Measurements from ENCODE around the gene MYCBPAP. TPM values are rescaled to one million over a fixed set of nuclear protein-coding genes. Genes with fewer than 3 reads are reported as not detected.

Gene MYCBPAP
- total RNA-seq, 1 experiment from 2014 or later: 1.5 TPM

DNA sequence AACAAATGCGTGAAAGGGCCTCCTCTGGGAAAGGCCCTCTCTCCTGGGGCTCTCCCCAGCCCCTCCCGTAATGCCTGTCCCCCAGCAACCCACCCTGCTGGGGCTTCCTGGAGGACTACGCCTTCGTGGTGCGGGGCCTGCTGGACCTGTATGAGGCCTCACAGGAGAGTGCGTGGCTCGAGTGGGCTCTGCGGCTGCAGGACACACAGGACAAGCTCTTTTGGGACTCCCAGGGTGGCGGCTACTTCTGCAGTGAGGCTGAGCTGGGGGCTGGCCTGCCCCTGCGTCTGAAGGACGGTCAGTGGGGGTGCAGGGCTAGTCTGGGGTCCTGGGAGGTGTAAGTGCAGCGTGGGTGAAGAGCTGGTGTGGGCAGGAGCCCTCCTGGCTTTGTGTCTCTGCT, 43.6 kb downstream of the MYCBPAP start:
- no peak for DNase-seq (ENCODE audit: low read depth)

DNA sequence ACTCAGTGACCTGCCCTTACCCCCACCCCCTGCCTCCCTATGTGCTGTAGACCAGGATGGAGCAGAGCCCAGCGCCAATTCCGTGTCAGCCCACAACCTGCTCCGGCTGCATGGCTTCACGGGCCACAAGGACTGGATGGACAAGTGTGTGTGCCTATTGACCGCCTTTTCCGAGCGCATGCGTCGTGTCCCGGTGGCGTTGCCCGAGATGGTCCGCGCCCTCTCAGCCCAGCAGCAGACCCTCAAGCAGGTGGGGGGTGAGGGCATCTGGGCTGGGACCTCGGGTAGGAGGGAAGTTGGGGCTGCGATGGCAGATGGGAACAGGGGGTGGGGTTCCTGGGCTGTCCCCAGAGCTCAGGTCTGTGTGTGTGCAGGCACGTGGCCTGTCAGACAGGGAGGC, 46.0 kb downstream of the MYCBPAP start:
- DNase-seq (ENCODE audit: low read depth): no peak

GRCh38 chr17:50556803-50557202, 48.6 kb downstream of the MYCBPAP start:
- no peak for DNase-seq (ENCODE audit: low read depth)

GRCh38 chr17:50557630-50558029, 49.4 kb downstream of the MYCBPAP start:
- no peak for DNase-seq (ENCODE audit: low read depth)

GRCh38 chr17:50558091-50558490, 49.9 kb downstream of the MYCBPAP start:
- no peak for DNase-seq (ENCODE audit: low read depth)

DNA sequence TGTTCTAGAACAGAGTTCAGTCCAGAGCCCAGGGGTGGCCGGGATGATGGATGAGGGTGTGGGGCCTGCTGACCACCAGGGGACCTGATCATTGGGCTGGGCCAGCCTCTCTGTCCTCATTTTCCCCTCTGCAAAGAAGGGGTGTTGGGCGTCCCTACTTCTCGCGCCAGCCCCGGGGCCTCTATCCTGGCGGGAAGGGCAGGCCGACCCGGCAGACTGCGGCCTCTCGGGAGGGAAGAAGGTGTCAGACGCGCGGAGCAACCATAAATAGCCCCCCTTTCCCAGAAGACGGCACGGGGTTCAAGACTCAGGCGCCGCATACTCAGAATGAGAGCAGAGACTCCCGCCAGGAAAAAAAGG, 50.3 kb downstream of the MYCBPAP start:
- DNase-seq (ENCODE audit: low read depth): no peak

- no peak for DNase-seq (ENCODE audit: low read depth)
Observed at GRCh38 chr17:50558941-50559614, 50.8 kb downstream of the MYCBPAP start.

DNA sequence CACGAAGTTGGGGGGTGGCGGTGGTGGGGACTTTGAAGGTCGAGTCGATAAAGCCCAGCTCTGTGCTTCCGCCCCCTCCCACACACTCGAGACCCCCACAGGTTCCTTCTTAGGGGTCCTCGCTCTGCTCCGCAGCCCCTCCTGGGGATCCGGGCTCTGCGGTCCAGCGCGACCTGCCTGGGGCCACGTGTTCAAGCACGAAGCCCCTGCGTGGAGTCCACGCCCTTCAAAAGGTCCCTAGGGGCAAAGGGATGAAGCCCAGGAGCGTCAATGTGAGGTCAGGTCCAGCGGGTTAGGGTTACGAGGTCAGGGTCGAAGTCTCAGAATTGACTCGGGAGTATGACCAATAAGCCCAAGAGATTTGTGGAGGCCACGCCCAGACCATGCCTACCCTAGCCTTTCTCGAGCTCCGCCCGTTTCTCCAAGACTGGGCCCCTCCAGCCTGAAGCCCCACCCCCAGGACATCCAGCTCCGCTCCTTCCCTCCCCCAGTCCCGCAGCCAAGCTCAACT, 51.5 kb downstream of the MYCBPAP start:
- peak; percentile 76 for DNase-seq (ENCODE audit: low read depth)

DNA sequence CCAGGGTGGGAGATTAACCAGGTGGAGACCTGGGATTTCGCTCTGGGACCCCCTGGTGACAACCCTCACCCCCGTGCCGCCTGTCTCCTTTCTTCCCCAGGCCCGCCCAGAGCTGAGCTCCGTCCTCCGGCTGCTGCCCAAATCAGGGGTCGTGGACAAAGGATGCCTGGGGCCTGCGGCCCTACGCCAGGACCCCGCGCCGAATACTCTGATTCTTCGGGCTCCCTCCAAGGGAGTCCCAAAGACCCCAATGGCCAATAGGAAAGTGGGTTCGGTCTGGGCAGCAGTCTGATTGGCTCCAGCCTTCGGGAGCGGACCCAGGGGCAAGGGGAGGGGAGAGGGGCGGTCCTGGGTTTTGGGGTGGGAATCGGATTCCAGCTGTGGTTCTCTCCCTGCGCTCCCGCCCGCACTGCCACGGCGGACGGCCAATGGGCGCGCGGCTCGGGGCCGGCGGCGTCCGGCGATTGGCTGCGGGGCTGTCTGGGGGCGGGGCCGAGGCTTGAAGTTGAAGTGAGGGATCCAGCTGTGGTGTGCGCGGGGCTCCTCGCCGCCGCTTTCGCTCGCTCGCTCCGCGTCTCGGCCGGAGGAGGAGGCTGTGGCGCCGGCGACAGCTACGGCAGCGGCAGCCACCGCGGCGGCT, 52.1 kb downstream of the MYCBPAP start, which contains the start of gene CACNA1G:
TSS of gene CACNA1G (plus strand) at position 531 of the 640 bp plus-strand sequence. CDS start 745 bp downstream, outside the sequence.
- DNase-seq (ENCODE audit: low read depth): peak; percentile 92

- no peak for DNase-seq (ENCODE audit: low read depth)
Observed at GRCh38 chr17:50560931-50561745, 52.9 kb downstream of the MYCBPAP start.

DNA sequence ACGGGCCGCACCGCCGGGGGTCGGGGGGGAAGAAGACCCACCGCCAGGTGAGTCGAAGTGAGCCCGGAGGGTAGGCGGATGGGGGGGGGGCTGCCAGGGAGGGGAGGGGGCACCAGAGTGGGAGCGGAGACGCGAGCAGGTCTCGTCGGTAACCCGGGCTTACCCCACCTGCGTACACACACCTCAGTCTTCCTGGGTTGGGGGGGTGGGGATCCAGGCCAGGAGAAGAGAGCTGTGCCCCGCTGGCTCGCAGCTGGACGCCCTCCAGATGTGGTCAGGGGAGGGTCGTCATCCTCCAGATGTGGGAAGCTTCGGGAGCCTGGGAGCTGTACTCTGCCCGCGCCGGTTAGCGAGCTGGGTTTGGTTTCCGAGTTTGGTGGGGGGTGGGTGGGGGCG, 53.5 kb downstream of the MYCBPAP start:
- DNase-seq (ENCODE audit: low read depth): no peak

- DNase-seq (ENCODE audit: low read depth): no peak
Observed at GRCh38 chr17:50562242-50563091, 54.2 kb downstream of the MYCBPAP start.

- no peak for DNase-seq (ENCODE audit: low read depth)
Observed at GRCh38 chr17:50563092-50563511, 54.9 kb downstream of the MYCBPAP start.

GRCh38 chr17:50564916-50565315, 56.7 kb downstream of the MYCBPAP start:
- DNase-seq (ENCODE audit: low read depth): peak; percentile 57

DNA sequence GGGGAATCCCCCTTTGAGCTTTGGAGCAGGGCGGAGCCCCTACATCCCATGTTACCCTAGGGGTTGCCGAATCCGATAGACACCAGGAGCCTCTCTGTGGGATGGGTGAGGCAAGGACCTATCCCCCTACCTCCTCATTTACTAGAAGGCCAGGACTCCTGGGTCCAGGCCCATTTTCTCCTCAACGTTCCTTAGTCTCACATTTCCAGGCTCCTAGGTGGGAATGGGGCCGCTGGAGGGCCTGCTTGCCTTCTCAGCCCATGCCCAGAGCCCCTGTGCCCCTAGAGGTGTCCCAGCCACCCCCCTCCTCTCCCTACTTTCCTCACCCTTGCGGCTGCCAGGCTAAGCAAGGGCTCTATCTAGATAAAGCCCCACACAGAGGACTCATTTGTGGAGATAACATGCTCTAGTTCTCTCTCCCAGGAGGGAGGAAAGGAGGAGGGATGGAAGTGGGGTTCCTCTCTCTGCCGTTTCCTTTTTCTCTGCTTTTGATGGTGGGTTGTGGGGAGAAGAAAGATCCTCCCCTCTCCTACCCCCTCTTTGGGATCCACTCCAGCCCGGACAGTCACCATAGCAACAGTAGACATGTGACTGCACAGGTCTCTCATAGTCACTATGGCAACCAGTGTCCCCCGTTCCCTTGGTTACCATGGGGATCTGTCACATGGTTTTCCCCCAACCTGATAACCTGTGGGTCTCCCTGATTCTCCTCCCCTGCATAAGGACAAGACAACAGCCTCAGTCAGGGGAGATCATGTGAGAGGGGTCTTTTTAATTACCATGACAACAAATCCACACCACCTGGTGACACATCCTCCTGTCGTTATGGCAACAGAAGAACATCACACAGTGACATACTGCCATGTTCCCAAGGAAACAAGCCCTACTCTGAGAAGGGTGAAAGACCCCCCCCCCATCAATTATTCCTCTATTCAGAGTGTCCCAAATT, 57.4 kb downstream of the MYCBPAP start:
- DNase-seq (ENCODE audit: low read depth): no peak

GRCh38 chr17:50566886-50567285, 58.6 kb downstream of the MYCBPAP start:
- DNase-seq (ENCODE audit: low read depth): no peak

GRCh38 chr17:50568659-50569058, 60.4 kb downstream of the MYCBPAP start:
- DNase-seq (ENCODE audit: low read depth): no peak

GRCh38 chr17:50569592-50569991, 61.4 kb downstream of the MYCBPAP start:
- DNase-seq (ENCODE audit: low read depth): no peak

- no peak for DNase-seq (ENCODE audit: low read depth)
Observed at GRCh38 chr17:50570032-50570431, 61.8 kb downstream of the MYCBPAP start.

DNA sequence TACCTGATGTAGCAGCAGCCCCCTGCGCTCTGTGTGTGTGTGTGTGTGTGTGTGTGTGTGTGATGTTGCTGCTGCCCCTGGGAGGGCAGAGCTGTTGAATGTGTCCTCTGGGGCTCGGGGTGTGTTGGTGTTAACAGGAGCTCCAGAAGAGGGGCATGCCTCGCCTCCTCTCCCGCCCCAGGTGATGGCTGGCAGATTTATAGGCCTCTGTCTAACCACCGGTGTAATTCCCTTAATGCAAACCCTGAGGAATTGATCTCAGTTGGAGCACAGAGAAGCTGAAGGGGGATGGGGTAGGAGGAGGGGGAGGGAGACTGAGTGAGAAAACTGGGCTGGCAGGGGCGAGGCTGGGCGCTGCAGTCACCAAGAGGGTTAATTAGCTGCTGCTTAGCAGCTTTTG, 62.3 kb downstream of the MYCBPAP start:
- DNase-seq (ENCODE audit: low read depth): no peak

All from Daoy (cell line).